NT2/D1 (cell line): ENCODE results near the gene EGR1.

Source experiments
- YY1 ChIP-seq: IDR thresholded peaks from 2 replicates; pipeline ENCODE4 v1.6.1; 2011; ENCODE audit not compliant: insufficient read length, insufficient read depth
- ZNF274 ChIP-seq: IDR thresholded peaks from 2 replicates; pipeline ENCODE4 v1.6.1; 2011; ENCODE audit warnings: mild to moderate bottlenecking, low read depth, low read length

GRCh38 chr5:138450971-138451370 is 14.3 kb upstream of the EGR1 start:
- no peak for TF ChIP-seq YY1
- TF ChIP-seq ZNF274: no peak
